HepG2 (cell line): ENCODE results near the gene L3MBTL4. TPM values are rescaled to one million over a fixed set of nuclear protein-coding genes. Genes with fewer than 3 reads are reported as not detected.
A peak's percentile ranks its signal among the peaks of the same experiment; 100 is the strongest.

Experiments used
- BCL6 ChIP-seq: IDR thresholded peaks from 2 replicates; pipeline ENCODE4 v1.6.1; 2016; ENCODE audit warnings: missing genetic modification reagents, missing compliant biosample characterization
- CERS6 ChIP-seq: sonication (generic); formaldehyde crosslinking; IDR thresholded peaks from 2 replicates; pipeline ENCODE4 v1.5.0; 2020; ENCODE audit warnings: missing genetic modification reagents
- DR1 ChIP-seq: sonication (generic); formaldehyde crosslinking; IDR thresholded peaks from 2 replicates; pipeline ENCODE4 v1.8.0; 2021; ENCODE audit warnings: mild to moderate bottlenecking, missing genetic modification reagents, inconsistent platforms
- NFIB ChIP-seq: sonication (generic); formaldehyde crosslinking; IDR thresholded peaks from 2 replicates; pipeline ENCODE4 v1.9.0; 2021; ENCODE audit warnings: missing genetic modification reagents, mild to moderate bottlenecking, borderline replicate concordance
- ZNF24 ChIP-seq: fragments of 450-650 bp; IDR thresholded peaks from 2 replicates; pipeline ENCODE4 v1.6.1; 2017; ENCODE audit warnings: antibody characterized with exemption, mild to moderate bottlenecking
- ZNF256 ChIP-seq: sonication (generic); formaldehyde crosslinking; conservative IDR thresholded peaks from 2 replicates; pipeline ENCODE4 v1.4.0; 2020; ENCODE audit warnings: missing genetic modification reagents
- ZNF441 ChIP-seq: sonication (generic); formaldehyde crosslinking; IDR thresholded peaks from 2 replicates; pipeline ENCODE4 v1.7.0; 2021; ENCODE audit warnings: missing genetic modification reagents, borderline replicate concordance
- ZNF670 ChIP-seq: sonication (generic); formaldehyde crosslinking; IDR thresholded peaks from 2 replicates; pipeline ENCODE4 v1.8.0; 2022; ENCODE audit warnings: mild to moderate bottlenecking, missing genetic modification reagents, borderline replicate concordance
- ZNF737 ChIP-seq: sonication (generic); formaldehyde crosslinking; IDR thresholded peaks from 2 replicates; pipeline ENCODE4 v1.5.0; 2020; ENCODE audit warnings: missing genetic modification reagents, mild to moderate bottlenecking, borderline replicate concordance
- polyA plus RNA-seq, 8 experiments: library from polyadenylated mRNA; depleted of rRNA in 3 of 8; stranded (reverse) in 7 of 8; unstranded in 1 of 8; fragments of >200 nt; fragmentation: Illumina TruSeq in 4 of 8; extraction: Trizol in 4 of 8; gene quantifications; 2 replicates each; pipeline versions ENCODE4 v1.2.1 to v1.2.3, GENCODE V29; 2011 to 2016; ENCODE audit warnings: low read depth in 4 of 8, missing spikeins in 1 of 8, mixed read lengths in 1 of 8; ENCODE audit not compliant: insufficient read depth in 1 of 8
- total RNA-seq, 5 experiments: library from RNA; depleted of rRNA; stranded (reverse); fragments of >200 nt; fragmentation: Illumina TruSeq; extraction: Trizol; gene quantifications; 2 replicates each; pipeline ENCODE4 v1.2.3, GENCODE V29; 2016; ENCODE audit warnings: low read depth in 1 of 5
- TF ChIP-seq, protein P1 (sequence below): sonication (generic); formaldehyde crosslinking; IDR thresholded peaks from 2 replicates; pipeline ENCODE4 v1.4.0; 2020; ENCODE audit warnings: mild to moderate bottlenecking, missing genetic modification reagents
- TF ChIP-seq, protein P2 (sequence below): sonication (generic); formaldehyde crosslinking; IDR thresholded peaks from 2 replicates; pipeline ENCODE4 v1.9.0; 2021; ENCODE audit warnings: mild to moderate bottlenecking, missing genetic modification reagents

Gene L3MBTL4
- total and polyA plus RNA-seq, 2 of the 13 experiments (the other 11 are each of a cell fraction or from before 2014, with no cell fraction given): 10.8 to 13.3 TPM

DNA sequence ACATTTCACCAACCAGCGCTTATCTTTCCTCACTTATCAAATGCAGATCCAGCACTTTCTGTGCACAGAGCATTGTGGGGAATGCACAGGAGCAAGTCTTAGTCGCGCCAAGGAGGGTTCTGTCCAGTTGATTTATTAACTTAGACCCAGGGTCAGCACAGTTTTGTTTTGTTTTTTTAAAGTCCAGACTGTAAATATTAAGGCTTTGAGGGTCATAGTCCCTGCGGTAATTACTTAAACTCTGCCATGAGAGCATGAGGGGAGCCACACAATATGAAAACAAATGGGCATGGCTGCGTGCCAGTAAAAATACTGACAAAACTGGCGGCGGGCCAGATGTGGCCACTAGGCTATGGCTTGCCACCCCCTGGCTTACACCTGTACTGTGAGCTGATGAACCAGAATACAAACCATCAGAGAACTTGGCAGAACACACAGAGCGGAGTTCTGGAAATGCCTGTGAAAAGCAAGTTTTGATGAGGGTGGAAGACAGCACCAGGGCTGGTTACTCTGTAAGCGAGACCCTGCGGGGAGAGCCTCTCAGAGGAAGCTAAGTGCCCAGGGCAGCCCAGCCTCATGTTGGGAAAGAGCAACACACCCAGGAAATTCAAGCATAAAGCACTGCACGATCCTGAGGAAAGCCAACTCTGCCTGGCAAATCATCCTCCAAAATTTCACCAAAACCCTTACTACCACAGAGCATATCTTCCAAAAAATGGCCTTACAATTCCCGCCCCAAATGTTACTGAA lies 43.6 kb downstream of the L3MBTL4 start (continued):
- TF ChIP-seq, protein P1, sequence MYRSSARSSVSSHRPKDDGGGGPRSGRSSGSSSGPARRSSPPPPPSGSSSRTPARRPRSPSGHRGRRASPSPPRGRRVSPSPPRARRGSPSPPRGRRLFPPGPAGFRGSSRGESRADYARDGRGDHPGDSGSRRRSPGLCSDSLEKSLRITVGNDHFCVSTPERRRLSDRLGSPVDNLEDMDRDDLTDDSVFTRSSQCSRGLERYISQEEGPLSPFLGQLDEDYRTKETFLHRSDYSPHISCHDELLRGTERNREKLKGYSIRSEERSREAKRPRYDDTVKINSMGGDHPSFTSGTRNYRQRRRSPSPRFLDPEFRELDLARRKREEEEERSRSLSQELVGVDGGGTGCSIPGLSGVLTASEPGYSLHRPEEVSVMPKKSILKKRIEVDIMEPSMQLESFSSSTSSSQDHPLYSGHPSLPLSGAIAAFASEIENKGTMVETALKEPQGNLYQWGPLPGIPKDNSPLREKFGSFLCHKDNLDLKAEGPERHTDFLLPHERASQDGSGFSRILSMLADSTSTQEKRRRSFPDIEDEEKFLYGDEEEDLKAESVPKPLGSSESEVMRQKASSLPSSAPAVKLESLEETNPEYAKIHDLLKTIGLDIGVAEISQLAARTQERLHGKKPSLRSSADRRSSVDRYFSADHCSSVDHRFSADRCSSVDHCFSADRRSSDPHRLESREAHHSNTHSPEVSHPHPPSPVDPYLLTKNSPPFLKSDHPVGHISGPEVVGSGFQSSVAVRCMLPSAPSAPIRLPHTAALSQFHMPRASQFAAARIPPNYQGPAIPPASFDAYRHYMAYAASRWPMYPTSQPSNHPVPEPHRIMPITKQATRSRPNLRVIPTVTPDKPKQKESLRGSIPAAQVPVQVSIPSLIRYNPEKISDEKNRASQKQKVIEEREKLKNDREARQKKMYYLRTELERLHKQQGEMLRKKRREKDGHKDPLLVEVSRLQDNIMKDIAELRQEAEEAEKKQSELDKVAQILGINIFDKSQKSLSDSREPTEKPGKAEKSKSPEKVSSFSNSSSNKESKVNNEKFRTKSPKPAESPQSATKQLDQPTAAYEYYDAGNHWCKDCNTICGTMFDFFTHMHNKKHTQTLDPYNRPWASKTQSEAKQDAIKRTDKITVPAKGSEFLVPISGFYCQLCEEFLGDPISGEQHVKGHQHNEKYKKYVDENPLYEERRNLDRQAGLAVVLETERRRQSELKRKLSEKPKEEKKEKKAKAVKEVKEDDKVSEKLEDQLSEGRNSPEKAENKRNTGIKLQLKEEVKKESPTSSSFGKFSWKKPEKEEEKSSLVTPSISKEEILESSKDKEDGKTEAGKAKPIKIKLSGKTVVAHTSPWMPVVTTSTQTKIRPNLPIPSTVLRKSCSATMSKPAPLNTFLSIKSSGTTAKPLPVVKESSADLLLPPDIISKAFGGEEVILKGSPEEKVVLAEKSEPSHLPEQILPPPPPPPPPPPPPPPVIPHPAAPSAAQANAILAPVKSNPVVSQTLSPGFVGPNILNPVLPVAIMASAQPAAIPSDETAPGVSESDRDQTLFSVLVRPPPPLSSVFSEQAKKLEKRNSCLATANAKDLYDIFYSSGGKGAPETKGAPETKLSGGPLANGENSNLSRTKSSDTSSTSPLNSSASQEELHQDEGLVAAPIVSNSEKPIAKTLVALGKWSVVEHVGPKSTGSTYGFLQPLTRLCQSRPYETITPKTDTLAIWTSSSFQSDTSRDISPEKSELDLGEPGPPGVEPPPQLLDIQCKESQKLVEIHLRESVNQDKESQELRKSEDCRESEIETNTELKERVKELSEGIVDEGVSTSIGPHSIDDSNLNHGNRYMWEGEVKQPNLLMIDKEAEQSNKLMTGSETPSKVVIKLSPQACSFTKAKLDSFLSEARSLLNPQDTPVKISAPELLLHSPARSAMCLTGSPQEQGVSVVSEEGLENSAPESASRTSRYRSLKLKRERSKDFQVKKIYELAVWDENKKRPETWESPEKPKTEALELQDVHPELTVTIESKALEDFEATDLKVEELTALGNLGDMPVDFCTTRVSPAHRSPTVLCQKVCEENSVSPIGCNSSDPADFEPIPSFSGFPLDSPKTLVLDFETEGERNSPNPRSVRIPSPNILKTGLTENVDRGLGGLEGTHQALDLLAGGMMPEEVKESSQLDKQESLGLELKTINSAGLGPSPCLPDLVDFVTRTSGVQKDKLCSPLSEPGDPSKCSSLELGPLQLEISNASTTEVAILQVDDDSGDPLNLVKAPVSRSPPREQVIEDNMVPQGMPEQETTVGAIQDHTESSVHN (CRISPR knock-in tag): no peak
- 0 out of 2 replicates have a peak, but pooled peaks have one; percentile 28 for TF ChIP-seq ZNF670 (CRISPR knock-in tag)
- TF ChIP-seq DR1 (CRISPR knock-in tag): no peak
- TF ChIP-seq ZNF24: no peak
- TF ChIP-seq CERS6 (CRISPR knock-in tag): no peak
- TF ChIP-seq NFIB (CRISPR knock-in tag): 0 out of 2 replicates have a peak, but pooled peaks have one; percentile 42
- peak; percentile 82 for TF ChIP-seq BCL6 (CRISPR knock-in tag)
- TF ChIP-seq ZNF737 (CRISPR knock-in tag): no peak
- TF ChIP-seq ZNF441 (CRISPR knock-in tag): 0 out of 2 replicates have a peak, but pooled peaks have one; percentile 26
- no peak for TF ChIP-seq ZNF256 (CRISPR knock-in tag)
- TF ChIP-seq, protein P2, sequence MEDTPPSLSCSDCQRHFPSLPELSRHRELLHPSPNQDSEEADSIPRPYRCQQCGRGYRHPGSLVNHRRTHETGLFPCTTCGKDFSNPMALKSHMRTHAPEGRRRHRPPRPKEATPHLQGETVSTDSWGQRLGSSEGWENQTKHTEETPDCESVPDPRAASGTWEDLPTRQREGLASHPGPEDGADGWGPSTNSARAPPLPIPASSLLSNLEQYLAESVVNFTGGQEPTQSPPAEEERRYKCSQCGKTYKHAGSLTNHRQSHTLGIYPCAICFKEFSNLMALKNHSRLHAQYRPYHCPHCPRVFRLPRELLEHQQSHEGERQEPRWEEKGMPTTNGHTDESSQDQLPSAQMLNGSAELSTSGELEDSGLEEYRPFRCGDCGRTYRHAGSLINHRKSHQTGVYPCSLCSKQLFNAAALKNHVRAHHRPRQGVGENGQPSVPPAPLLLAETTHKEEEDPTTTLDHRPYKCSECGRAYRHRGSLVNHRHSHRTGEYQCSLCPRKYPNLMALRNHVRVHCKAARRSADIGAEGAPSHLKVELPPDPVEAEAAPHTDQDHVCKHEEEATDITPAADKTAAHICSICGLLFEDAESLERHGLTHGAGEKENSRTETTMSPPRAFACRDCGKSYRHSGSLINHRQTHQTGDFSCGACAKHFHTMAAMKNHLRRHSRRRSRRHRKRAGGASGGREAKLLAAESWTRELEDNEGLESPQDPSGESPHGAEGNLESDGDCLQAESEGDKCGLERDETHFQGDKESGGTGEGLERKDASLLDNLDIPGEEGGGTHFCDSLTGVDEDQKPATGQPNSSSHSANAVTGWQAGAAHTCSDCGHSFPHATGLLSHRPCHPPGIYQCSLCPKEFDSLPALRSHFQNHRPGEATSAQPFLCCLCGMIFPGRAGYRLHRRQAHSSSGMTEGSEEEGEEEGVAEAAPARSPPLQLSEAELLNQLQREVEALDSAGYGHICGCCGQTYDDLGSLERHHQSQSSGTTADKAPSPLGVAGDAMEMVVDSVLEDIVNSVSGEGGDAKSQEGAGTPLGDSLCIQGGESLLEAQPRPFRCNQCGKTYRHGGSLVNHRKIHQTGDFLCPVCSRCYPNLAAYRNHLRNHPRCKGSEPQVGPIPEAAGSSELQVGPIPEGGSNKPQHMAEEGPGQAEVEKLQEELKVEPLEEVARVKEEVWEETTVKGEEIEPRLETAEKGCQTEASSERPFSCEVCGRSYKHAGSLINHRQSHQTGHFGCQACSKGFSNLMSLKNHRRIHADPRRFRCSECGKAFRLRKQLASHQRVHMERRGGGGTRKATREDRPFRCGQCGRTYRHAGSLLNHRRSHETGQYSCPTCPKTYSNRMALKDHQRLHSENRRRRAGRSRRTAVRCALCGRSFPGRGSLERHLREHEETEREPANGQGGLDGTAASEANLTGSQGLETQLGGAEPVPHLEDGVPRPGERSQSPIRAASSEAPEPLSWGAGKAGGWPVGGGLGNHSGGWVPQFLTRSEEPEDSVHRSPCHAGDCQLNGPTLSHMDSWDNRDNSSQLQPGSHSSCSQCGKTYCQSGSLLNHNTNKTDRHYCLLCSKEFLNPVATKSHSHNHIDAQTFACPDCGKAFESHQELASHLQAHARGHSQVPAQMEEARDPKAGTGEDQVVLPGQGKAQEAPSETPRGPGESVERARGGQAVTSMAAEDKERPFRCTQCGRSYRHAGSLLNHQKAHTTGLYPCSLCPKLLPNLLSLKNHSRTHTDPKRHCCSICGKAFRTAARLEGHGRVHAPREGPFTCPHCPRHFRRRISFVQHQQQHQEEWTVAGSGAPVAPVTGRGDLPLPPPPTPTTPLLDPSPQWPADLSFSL (CRISPR knock-in tag): no peak
